K562 (cell line): ENCODE results near the gene PARD3B. TPM values are rescaled to one million over a fixed set of nuclear protein-coding genes. Genes with fewer than 3 reads are reported as not detected.

ENCODE experiments used
- ATAC-seq: fragments of 200-7000 bp; cut with Tn5 transposase; 3 replicates; pipeline ENCODE4 v1.9.1; 2020; ENCODE audit warnings: moderate library complexity
- BruUV-seq: library from RNA; stranded (reverse); fragments of 400-500 nt; replicated peaks from 2 replicates; lab custom pipeline; 2021; lab: Mats Ljungman, UMichigan
- CTCF ChIA-PET: fragments of 300-600 bp; formaldehyde crosslinking; extraction: SDS; loops from one replicate; lab custom pipeline; 2021; ENCODE audit warnings: low intra/inter-chr PET ratio; lab: Yijun Ruan, JAX
- POLR2A ChIA-PET: fragments of 300-600, 350-650 bp; sonication (Branson Sonifier 250); formaldehyde crosslinking; extraction: SDS; loops from one replicate; lab custom pipeline; 2021; ENCODE audit warnings: antibody characterized with exemption, inconsistent platforms; lab: Yijun Ruan, JAX
- DNase-seq, 4 experiments: peaks; one replicate each; pipeline versions ENCODE4 v3.0.0 to v3.0.0-alpha.2; 2011 to 2018; ENCODE audit warnings: low spot score in 3 of 4, mixed read lengths in 3 of 4; ENCODE audit errors: extremely low read depth in 1 of 4
- FAIRE-seq: peaks from 2 replicates; lab custom pipeline; 2011; peaks lifted over from hg19 to GRCh38; lab: Jason Lieb, UNC
- H2AFZ ChIP-seq: 2 replicates; pipeline ENCODE4 v1.6.0; 2011; ENCODE audit warnings: low read depth, low read length, control low read depth, inconsistent platforms
- H3K27ac ChIP-seq: fragments of 200-600 bp; 3 replicates; pipeline ENCODE4 v1.8.0; 2011; ENCODE audit warnings: low read depth, mild to moderate bottlenecking, control low read depth, inconsistent platforms, low read length, moderate library complexity, mixed read lengths; ENCODE audit errors: extremely low read depth
- H3K27me3 ChIP-seq, 2 experiments: fragments of 300-600 bp in 1 of 2; 2 replicates in 1 of 2; 3 replicates in 1 of 2; pipeline versions ENCODE4 v1.6.0 to v1.8.0; 2011; ENCODE audit warnings: inconsistent platforms in 2 of 2, low read length in 2 of 2, mild to moderate bottlenecking in 1 of 2, mixed read lengths in 1 of 2, moderate library complexity in 1 of 2; ENCODE audit not compliant: control insufficient read depth in 2 of 2, insufficient read depth in 2 of 2
- H3K36me3 ChIP-seq: fragments of 300-600 bp; 3 replicates; pipeline ENCODE4 v1.8.0; 2011; ENCODE audit warnings: mild to moderate bottlenecking, low read length, inconsistent platforms; ENCODE audit not compliant: control insufficient read depth, insufficient read depth
- H3K4me1 ChIP-seq, 2 experiments: fragments of 200-600 bp in 1 of 2; replicated peaks in 1 of 2; 2 replicates in 1 of 2; 3 replicates in 1 of 2; pipeline versions ENCODE4 v1.5.1 to v1.8.0; 2011; ENCODE audit warnings: inconsistent platforms in 2 of 2, low read length in 2 of 2, mild to moderate bottlenecking in 1 of 2, mixed read lengths in 1 of 2, moderate library complexity in 1 of 2; ENCODE audit not compliant: control insufficient read depth in 2 of 2, insufficient read depth in 2 of 2
- H3K4me2 ChIP-seq: 2 replicates; pipeline ENCODE4 v1.6.1; 2011; ENCODE audit warnings: low read length, control low read depth, inconsistent platforms, mixed read lengths; ENCODE audit not compliant: insufficient read depth
- H3K4me3 ChIP-seq: fragments of 200-600 bp; sonication (generic), shearing (Covaris generic); 2 replicates; pipeline ENCODE4 v1.5.1; 2016; ENCODE audit warnings: control low read depth, inconsistent platforms
- H3K79me2 ChIP-seq: fragments of 200-600 bp; 3 replicates; pipeline ENCODE4 v1.8.0; 2011; ENCODE audit warnings: low read length, inconsistent platforms; ENCODE audit not compliant: control insufficient read depth, insufficient read depth
- H3K9ac ChIP-seq, 2 experiments: 2 replicates each; pipeline versions ENCODE4 v1.6.0 to v1.6.1; 2011; ENCODE audit warnings: low read depth in 2 of 2, low read length in 2 of 2, control low read depth in 1 of 2, inconsistent platforms in 1 of 2, mild to moderate bottlenecking in 1 of 2, mixed read lengths in 1 of 2; ENCODE audit not compliant: insufficient read depth in 1 of 2
- H3K9me1 ChIP-seq: one replicate; pipeline ENCODE4 v1.6.0; 2011; ENCODE audit warnings: inconsistent platforms, mild to moderate bottlenecking, low read length, moderate library complexity; ENCODE audit not compliant: control insufficient read depth, insufficient read depth
- H3K9me3 ChIP-seq: replicated peaks from 2 replicates; pipeline ENCODE4 v1.5.1; 2011; ENCODE audit warnings: low read depth, low read length, inconsistent platforms; ENCODE audit not compliant: control insufficient read depth, insufficient read depth
- H4K20me1 ChIP-seq: replicated peaks from 2 replicates; pipeline ENCODE4 v1.6.1; 2011; ENCODE audit warnings: low read length, inconsistent platforms, mixed read lengths; ENCODE audit not compliant: control insufficient read depth, insufficient read depth
- CTBP1 ChIP-seq: fragments of 450-650 bp; IDR thresholded peaks from 2 replicates; pipeline ENCODE4 v1.6.1; 2016; ENCODE audit warnings: borderline replicate concordance
- DDX20 ChIP-seq: fragments of 450-650 bp; IDR thresholded peaks from 2 replicates; pipeline ENCODE4 v1.6.1; 2016; ENCODE audit warnings: missing genetic modification characterization, low read depth, mild to moderate bottlenecking, missing compliant biosample characterization, moderate library complexity
- E2F3 ChIP-seq: fragments of 250-450 bp; sonication (Bioruptor Pico); IDR thresholded peaks from 2 replicates; pipeline ENCODE4 v1.4.0; 2020; ENCODE audit warnings: mild to moderate bottlenecking
- ELF1 ChIP-seq: fragments of 200-800 bp; sonication (Bioruptor generic); IDR thresholded peaks from 2 replicates; pipeline ENCODE4 v1.6.1; 2016; ENCODE audit warnings: missing genetic modification characterization, missing compliant biosample characterization
- ETS2 ChIP-seq: IDR thresholded peaks from 2 replicates; pipeline ENCODE4 v1.6.1; 2016; ENCODE audit warnings: borderline replicate concordance, missing genetic modification characterization, mild to moderate bottlenecking, moderate library complexity, missing compliant biosample characterization; ENCODE audit not compliant: poor library complexity, severe bottlenecking
- HDAC3 ChIP-seq: fragments of 450-650 bp; IDR thresholded peaks from 2 replicates; pipeline ENCODE4 v1.6.1; 2018; ENCODE audit warnings: borderline replicate concordance, mild to moderate bottlenecking, moderate library complexity; ENCODE audit not compliant: partially characterized antibody
- HMG20A ChIP-seq: fragments of 450-650 bp; formaldehyde crosslinking; conservative IDR thresholded peaks from 2 replicates; pipeline ENCODE4 v1.4.0; 2020; ENCODE audit warnings: mild to moderate bottlenecking, mixed read lengths
- PYGO2 ChIP-seq: fragments of 450-650 bp; IDR thresholded peaks from 2 replicates; pipeline ENCODE4 v1.6.1; 2016; ENCODE audit warnings: mild to moderate bottlenecking, missing genetic modification characterization, moderate library complexity, missing compliant biosample characterization
- SIN3A ChIP-seq, 2 experiments: fragments of 150-350 bp in 1 of 2; IDR thresholded peaks; 2 replicates each; pipeline ENCODE4 v1.6.1; 2011 to 2016; ENCODE audit warnings: borderline replicate concordance in 2 of 2, low read depth in 2 of 2, low read length in 2 of 2, mild to moderate bottlenecking in 2 of 2, moderate library complexity in 2 of 2; ENCODE audit not compliant: control insufficient read depth in 1 of 2
- ZNF707 ChIP-seq: fragments of 250-450 bp; sonication (Bioruptor Pico); conservative IDR thresholded peaks from 2 replicates; pipeline ENCODE4 v1.8.0; 2022; ENCODE audit warnings: inconsistent platforms, mild to moderate bottlenecking, moderate library complexity
- ZNF76 ChIP-seq: fragments of 250-450 bp; sonication (Bioruptor Pico); IDR thresholded peaks from 2 replicates; pipeline ENCODE4 v1.4.0; 2020; ENCODE audit warnings: mild to moderate bottlenecking, moderate library complexity, borderline replicate concordance
- WGBS: fragments of 100-300 bp; shearing (Covaris generic); methylation state at CpG from one replicate; pipeline ENCODE4 v1.1.6; 2016; ENCODE audit warnings: low coverage, mixed read lengths; ENCODE audit not compliant: insufficient coverage; ENCODE audit errors: missing lambda C conversion rate; 5-methylcytosine and 5-hydroxymethylcytosine counted together
- in situ Hi-C: fragments of 300-500 bp; cut with MboI; formaldehyde crosslinking; loops from 4 replicates; pipeline ENCODE4 v1.15.0; 2018; ENCODE audit warnings: inconsistent platforms, mixed read lengths
- intact Hi-C: fragments of 100-400 bp; cut with micrococcal nuclease; formaldehyde crosslinking; loops from 2 replicates; pipeline ENCODE4 v1.14.2; 2022
- polyA plus RNA-seq, 8 experiments: library from polyadenylated mRNA; depleted of rRNA in 4 of 8; stranded (reverse) in 5 of 8; unstranded in 3 of 8; fragments of >200 nt; fragmentation: Nextera tagmentation in 2 of 8; fragmentation: Illumina TruSeq in 1 of 8; extraction: Ambion mirVana in 2 of 8; extraction: Trizol in 1 of 8; gene quantifications; 2 replicates each; pipeline versions ENCODE4 v1.2.1 to v1.2.3, GENCODE V29; 2011 to 2014; ENCODE audit warnings: inconsistent platforms in 1 of 8, missing spikeins in 1 of 8
- total RNA-seq, 7 experiments: library from RNA; depleted of rRNA in 6 of 7; stranded (reverse); fragments of >200 nt in 6 of 7; fragmentation: Illumina TruSeq in 2 of 7; extraction: Trizol in 2 of 7; gene quantifications; 2 replicates each; pipeline versions ENCODE4 v1.2.1 to v1.2.3, GENCODE V29; 2011 to 2021; ENCODE audit warnings: low replicate concordance in 1 of 7
- TF ChIP-seq, protein P1 (sequence below), 2 experiments: fragments of 450-650 bp in 1 of 2; sonication (generic) in 1 of 2; formaldehyde crosslinking in 1 of 2; IDR thresholded peaks in 1 of 2; conservative IDR thresholded peaks in 1 of 2; 2 replicates each; pipeline versions ENCODE4 v1.6.1 to v1.8.1; 2016 to 2023; ENCODE audit warnings: mild to moderate bottlenecking in 2 of 2, moderate library complexity in 2 of 2, inconsistent platforms in 1 of 2, missing genetic modification reagents in 1 of 2
- TF ChIP-seq, protein P2 (sequence below): sonication (generic); formaldehyde crosslinking; IDR thresholded peaks from 2 replicates; pipeline ENCODE4 v1.8.1; 2022; ENCODE audit warnings: missing genetic modification reagents
- TF ChIP-seq, protein P3 (sequence below): fragments of 250-450 bp; sonication (Bioruptor Pico); IDR thresholded peaks from 2 replicates; pipeline ENCODE4 v1.9.0; 2021; ENCODE audit warnings: mild to moderate bottlenecking

Gene PARD3B
- total and polyA plus RNA-seq, 9 of the 15 experiments (the other 6 are each of a cell fraction or from before 2014, with no cell fraction given): 0.15 to 3.0 (median 1.1) TPM

DNA sequence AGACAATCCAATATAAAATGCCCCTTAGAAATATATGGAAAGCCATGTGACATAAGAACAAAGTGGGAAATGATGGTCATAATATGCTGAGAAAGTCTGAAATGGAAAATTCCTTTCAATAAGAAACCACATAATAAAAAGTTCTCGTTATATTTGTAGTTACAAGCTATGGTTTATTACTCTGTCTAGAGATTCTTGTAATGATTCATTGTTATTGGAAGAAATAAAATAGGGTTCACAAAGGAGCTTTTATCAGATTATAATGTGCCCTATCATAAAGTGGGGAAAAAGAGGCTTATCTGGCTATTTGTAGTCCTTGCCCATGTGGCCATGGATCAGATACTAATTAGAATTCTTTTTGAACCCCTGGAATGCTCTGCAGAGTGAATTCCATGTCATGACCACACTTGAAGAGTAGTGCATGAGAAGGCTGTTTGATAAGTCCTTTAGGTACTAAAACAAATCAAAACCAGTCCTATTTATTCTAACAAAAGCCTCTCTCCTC lies 716.3 kb downstream of the PARD3B start:
- WGBS: 14% methylated on average over 1 of the region's 1 CpG
- intact Hi-C loops: no loop called here
- H4K20me1 ChIP-seq: no peaks in the 10 kb centered on the region
- ATAC-seq (no peak), DNase-seq (no peak), FAIRE-seq (no peak)
- no peaks in the 10 kb centered on the region for H3K36me3 ChIP-seq
- H3K4me3 ChIP-seq: no peak overlapping the region
- H3K9ac ChIP-seq: no peak overlapping the region
- H3K27me3 ChIP-seq: no peaks in the 10 kb centered on the region
- ChIA-PET POLR2A (no interaction called here), CTCF (no interaction called here)
- no peaks in the 10 kb centered on the region for H3K9me1 ChIP-seq
- in situ Hi-C loops: no loop called here
- TF ChIP-seq HDAC3: no peak
- TF ChIP-seq ELF1 (tag): no peak
- TF ChIP-seq, protein P1, sequence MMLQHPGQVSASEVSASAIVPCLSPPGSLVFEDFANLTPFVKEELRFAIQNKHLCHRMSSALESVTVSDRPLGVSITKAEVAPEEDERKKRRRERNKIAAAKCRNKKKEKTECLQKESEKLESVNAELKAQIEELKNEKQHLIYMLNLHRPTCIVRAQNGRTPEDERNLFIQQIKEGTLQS (IDR thresholded peaks at IDR 0.05): no peak
- TF ChIP-seq, protein P1 (CRISPR knock-in tag; conservative IDR thresholded peaks at IDR 0.05): no peak
- TF ChIP-seq, protein P2, sequence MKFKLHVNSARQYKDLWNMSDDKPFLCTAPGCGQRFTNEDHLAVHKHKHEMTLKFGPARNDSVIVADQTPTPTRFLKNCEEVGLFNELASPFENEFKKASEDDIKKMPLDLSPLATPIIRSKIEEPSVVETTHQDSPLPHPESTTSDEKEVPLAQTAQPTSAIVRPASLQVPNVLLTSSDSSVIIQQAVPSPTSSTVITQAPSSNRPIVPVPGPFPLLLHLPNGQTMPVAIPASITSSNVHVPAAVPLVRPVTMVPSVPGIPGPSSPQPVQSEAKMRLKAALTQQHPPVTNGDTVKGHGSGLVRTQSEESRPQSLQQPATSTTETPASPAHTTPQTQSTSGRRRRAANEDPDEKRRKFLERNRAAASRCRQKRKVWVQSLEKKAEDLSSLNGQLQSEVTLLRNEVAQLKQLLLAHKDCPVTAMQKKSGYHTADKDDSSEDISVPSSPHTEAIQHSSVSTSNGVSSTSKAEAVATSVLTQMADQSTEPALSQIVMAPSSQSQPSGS (CRISPR knock-in tag): no peak
- TF ChIP-seq DDX20: no peak
- TF ChIP-seq, protein P3, sequence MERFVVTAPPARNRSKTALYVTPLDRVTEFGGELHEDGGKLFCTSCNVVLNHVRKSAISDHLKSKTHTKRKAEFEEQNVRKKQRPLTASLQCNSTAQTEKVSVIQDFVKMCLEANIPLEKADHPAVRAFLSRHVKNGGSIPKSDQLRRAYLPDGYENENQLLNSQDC: no peak
- no peak for TF ChIP-seq CTBP1
- TF ChIP-seq PYGO2 (tag): no peak
- no peak for TF ChIP-seq ZNF707 (CRISPR knock-in tag)
- TF ChIP-seq ETS2 (tag): no peak
- TF ChIP-seq E2F3 (CRISPR knock-in tag): no peak
- TF ChIP-seq HMG20A (CRISPR knock-in tag): no peak
- no peak for TF ChIP-seq SIN3A (IDR thresholded peaks at IDR 0.05; ENCODE audit: borderline replicate concordance in 2 of 2, control insufficient read depth in 1 of 2, low read depth in 2 of 2, low read length in 2 of 2)
- no peak for TF ChIP-seq ZNF76
- no TSS peak for BruUV-seq
- H2AFZ ChIP-seq: no peak overlapping the region
- H3K4me2 ChIP-seq: no peak overlapping the region
- no peaks in the 10 kb centered on the region for H3K79me2 ChIP-seq
- no peak overlapping the region for H3K27ac ChIP-seq
- no peaks in the 10 kb centered on the region for H3K4me1 ChIP-seq
- H3K9me3 ChIP-seq: no peaks in the 10 kb centered on the region
